Stimulated activated CD4-positive, alpha-beta T cell treated with anti-CD3 and anti-CD28 coated beads, Interleukin-15, amount 100 ng/mL, for 48 hours (primary cell): ENCODE measurements around the gene NECAP2.
"Not testable (repeated sequence)": the region's sequence is repeated elsewhere in the genome, so short reads cannot be mapped to it uniquely, and the experiment has no call there.

Source experiments
- DNase-seq, 2 donors: peaks; one replicate each; pipeline ENCODE4 v3.0.0-alpha.2; 2020; ENCODE audit warnings: low read depth in 2 of 2

The NECAP2 gene

GRCh38 chr1:16458831-16459230 lies 18.3 kb downstream of the NECAP2 start:
- DNase-seq = no peak

- DNase-seq = no peak
Observed at GRCh38 chr1:16459352-16459925, 18.9 kb downstream of the NECAP2 start.

DNA sequence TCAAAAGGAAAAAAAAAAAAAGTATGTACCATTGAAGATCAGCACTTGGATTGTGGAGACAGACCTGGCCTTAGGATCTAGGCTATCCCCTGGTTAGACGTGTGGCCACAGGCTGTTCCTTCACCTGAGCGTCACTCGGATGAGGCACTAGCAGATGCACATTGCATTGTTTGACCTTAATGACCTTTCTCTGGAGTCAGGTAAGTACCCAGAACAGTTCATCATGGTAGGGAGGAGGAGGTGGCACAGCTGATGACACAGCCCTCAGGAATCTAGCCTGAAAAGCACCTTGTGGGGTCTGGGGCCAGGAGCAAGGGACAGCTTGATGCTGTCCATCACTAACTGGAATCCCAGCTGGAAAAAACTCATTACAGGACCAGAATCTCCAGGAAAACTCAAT lies 21.2 kb downstream of the NECAP2 start:
- no peak for DNase-seq

- DNase-seq = no peak
Observed at GRCh38 chr1:16462773-16463330, 22.3 kb downstream of the NECAP2 start.

DNA sequence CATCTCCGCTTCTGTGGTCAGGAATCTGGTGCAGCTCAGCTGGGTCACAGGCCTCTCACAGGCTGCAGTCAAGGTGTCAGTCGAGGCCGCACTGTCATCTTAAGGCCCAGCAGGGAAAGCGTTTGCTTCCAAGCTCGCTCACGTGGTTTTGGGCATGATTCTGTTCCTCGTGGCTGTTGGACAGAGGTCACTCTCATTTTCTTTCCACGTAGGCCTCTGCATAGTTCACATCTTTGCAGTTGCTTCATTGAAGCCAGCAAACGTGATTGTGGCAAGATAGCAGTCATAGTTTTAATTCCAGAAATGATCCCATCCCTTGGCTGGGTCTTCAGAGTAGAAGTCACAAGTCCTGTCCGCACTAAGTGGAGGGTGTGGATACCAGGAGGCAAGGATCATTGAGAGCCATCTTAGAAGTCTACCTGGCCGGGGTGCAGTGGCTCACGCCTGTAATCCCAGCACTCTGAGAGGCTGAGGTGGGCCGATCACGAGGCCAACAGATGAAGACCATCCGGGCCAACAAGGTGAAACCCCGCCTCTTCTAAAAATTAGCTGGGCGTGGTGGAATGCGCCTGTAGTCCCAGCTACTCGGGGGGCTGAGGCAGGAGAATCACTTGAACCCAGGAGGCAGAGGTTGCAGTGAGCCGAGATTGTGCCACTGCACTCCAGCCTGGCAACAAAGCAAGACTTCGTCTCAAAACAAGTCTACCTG lies 24.5 kb downstream of the NECAP2 start:
- DNase-seq = no peak

DNA sequence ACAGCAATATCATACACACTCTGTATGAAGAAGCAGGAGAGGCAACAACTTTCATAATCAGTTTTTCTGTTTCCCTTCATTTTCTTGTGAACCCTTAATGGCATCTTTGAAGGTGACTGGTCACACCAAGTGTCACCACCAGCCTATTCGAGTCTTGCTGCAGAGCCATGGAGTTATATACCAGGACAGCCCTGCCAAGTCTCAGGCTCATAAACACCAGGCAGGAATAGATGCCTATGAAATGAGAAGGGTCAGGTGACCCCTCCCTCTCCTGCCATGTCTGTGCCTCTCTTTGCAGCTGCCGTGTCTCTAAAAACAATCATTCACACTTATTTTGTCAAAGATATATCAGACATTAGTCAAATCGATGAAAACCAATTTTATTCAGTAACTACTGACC lies 28.0 kb downstream of the NECAP2 start:
- DNase-seq = no peak

GRCh38 chr1:16474166-16474800 lies 33.8 kb downstream of the NECAP2 start:
- no peak for DNase-seq

- not testable (repeated sequence) for DNase-seq
Observed at GRCh38 chr1:16474891-16475290, 34.4 kb downstream of the NECAP2 start.

DNA sequence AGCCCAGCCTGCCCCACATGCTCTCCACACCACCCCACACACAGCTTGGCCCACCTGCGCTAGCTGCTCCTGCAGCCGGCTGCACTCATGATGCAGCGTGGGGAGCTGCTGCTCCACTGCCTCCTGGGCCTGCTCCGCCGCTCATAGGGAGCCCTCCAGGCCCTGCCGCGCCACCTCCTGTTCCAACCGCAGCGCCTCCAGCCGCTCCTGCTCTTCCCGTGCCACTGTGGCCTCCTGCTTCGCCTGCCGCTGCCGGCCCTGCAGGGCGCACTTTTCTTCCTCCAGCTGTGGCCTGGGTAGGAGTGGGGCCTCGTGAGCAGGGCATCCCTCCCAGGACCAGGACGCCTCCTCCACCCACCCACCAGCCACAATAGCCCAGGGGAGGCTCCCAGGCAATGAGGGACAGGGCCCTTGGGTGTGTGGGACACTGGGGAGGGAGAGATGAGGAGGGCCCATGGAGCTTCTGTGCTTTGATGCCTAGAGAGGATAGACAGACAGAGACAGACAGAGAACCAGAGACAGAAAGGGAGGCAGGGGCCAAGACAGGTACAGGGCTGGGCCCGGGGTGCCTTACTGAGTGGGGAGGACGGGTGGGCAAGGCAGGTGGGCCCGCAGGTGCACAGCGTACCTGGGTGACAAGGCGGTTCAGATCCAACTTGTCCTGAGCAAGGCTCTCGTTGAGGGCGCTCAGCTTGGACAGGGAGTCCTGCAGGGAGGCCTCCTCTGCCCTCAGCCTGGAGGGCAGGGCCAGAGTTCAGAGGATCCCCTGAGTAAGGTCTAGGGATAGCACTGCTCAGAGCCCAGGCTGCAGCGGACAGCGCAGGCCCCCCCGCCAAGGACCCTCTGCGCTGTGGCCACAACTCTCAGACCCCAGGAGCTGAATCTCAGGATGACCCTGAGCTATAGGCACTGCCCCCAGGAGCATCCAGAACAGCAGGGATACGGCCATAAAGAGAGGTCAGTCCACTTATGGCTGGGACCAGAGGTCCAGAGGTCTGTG lies 35.5 kb downstream of the NECAP2 start:
- not testable (repeated sequence) for DNase-seq

DNA sequence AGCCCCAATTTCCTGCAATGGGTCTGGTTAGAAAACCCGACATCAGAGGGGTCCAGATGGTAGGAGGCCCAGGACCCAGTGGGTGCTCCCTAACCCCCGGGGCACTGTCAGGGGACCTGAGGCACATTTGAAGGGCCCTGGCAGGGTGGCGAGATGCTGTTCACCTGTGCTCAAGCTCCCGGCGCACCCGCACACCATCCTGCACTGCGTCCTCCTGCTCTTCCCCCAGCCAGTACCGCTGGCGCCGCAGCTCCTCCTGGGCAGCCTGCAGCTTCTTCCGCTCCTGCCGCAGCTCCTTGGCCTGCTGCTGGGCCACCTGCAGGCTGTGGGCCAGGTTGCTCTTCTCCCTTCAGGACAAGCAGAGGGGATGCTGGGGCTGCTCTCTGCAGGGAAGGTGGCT lies 37.6 kb downstream of the NECAP2 start:
- DNase-seq = no peak

- DNase-seq = not testable (repeated sequence)
Observed at GRCh38 chr1:16483146-16483545, 42.6 kb downstream of the NECAP2 start.

DNA sequence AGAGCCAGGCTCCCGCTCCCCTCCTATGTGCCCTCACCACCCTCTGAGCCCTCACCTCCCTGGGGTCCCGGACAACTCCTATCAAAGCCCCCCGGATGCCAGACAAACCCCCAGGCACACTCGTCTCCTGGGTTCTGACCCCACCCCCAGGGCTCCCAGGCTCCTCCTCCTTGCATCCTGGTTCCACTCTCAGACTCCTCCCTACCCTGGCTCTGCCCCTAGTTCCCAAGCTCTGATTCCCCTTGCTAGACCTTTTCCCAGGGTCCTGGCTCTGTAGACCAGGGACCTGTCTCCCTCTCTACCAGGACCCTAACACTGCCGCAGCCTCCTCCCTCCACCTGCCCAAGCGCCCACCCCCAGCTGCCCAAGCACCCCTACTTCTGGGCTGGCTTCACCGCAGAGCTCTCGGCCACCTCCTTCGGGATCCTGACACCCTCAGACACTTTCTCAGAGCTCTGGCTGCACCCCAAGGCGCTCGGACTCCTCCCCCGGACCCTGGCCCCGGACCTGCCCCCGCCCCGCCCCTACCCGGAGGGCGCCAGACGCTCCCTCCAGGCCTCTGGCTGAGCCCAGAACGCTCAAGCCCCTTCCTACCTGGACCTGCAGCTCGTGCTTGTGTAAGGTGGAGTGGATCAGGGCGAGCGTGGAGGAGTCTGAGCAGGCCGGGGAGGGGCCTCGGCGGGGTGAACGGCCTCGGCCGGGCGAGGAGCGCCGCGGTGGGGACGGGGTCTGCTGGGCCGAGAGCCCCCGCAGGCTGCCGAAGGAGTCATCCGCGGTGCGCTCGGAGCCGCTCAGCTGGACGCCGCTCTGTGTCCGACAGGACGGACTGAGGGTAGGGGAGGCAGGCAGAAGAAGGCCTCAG lies 43.3 kb downstream of the NECAP2 start:
- DNase-seq = not testable (repeated sequence)

DNA sequence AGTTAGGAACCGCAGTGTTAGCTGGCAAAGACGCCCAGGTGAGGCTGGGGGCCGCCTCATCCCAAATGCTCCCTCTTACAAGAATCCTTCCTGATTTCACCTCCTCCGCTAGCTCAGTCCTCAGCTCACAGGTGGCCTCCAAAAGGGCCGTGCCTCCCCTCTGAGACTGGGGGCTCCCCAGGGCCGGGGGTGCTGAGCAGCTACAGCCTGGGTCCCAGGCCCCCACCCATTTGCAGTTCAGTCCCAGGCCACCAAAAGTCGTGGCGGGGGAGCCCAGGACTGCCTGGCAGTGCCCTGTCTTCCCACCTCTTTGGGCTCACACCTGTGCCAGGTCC lies 43.9 kb downstream of the NECAP2 start:
- no peak for DNase-seq

DNA sequence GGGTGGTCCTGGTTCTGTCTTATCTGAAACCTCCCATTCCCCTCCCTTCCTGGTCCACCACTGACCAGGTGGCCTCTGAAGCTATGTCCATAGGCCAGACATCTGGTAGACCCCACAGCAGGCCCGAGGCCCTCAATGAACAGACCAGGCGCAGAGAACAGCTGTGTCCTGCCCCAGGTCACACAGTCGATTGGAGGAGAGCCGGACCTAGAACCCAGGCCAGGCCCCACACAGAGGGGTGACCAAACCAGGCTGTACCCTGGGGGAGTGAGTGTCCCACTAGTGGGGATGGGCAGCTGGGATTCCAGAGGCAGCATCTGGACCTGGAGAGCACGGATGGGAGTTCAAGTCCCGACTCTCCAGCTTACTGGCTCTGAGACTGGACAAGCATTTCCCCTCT lies 44.4 kb downstream of the NECAP2 start:
- no peak for DNase-seq

DNA sequence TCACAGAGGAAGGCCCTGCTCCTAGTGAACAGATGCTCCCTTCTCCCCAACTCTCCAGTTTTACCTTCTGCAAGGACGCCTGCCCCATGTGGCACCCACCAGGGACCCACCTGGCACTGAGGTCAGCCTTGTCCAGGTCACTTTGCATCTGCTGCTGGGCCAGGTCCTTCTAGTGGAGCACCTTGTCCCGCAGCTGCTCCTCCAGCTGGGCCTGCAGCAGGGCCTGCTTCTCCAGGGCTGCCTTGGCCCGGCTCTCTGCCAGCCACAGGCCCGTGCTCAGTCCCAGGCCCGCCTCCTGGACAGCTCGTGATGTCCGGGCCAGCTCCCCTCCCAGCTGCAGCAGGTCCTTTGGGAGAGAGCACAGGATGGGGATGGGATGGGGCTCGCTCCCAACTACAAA lies 45.8 kb downstream of the NECAP2 start:
- not testable (repeated sequence) for DNase-seq

DNA sequence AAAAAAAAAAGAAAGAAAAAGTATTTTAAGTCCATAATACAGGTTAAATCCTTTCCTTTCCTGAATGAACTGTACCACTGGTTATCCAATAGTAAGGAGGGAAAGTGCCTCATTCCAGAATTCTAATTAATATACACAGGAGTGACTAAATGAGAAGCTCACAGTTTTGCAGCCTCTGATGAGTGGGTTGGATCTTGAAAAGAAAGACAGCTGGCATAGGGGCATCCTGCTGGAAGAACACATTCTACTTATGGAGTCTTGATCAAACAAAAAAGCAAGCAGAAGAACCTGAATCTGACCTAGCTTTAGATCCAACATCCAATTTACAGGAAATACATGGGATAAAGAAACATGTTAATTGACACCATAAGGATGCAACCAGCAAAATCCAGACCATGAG lies 46.5 kb downstream of the NECAP2 start:
- DNase-seq = not testable (repeated sequence)

GRCh38 chr1:16489195-16489880 lies 48.8 kb downstream of the NECAP2 start:
- DNase-seq = not testable (repeated sequence)

- DNase-seq = no peak
Observed at GRCh38 chr1:16491056-16491675, 50.6 kb downstream of the NECAP2 start.

- DNase-seq = not testable (repeated sequence)
Observed at GRCh38 chr1:16492937-16493336, 52.4 kb downstream of the NECAP2 start.

- not testable (repeated sequence) for DNase-seq
Observed at GRCh38 chr1:16493731-16494130, 53.2 kb downstream of the NECAP2 start.
